Liver (tissue), 9 donors: Measurements from ENCODE around the gene RSPH6A. TPM values are rescaled to one million over a fixed set of nuclear protein-coding genes. Genes with fewer than 3 reads are reported as not detected.
"Not testable (repeated sequence)": the region's sequence is repeated elsewhere in the genome, so short reads cannot be mapped to it uniquely, and the experiment has no call there.

Source experiments
- DNase-seq: peaks from one replicate; pipeline ENCODE4 v3.0.0-alpha.2; 2017; ENCODE audit warnings: low spot score
- H3K27ac ChIP-seq, 2 donors: one replicate each; pipeline ENCODE4 v1.7.0; 2013; ENCODE audit warnings: inconsistent platforms in 2 of 2, low read length in 2 of 2, control low read depth in 1 of 2, low read depth in 1 of 2, mild to moderate bottlenecking in 1 of 2
- H3K27me3 ChIP-seq, 4 donors: one replicate each; pipeline versions ENCODE4 v1.6.1 to v1.7.0; 2013; ENCODE audit warnings: low read length in 3 of 4, inconsistent platforms in 1 of 4, mild to moderate bottlenecking in 1 of 4, moderate library complexity in 1 of 4; ENCODE audit not compliant: control insufficient read depth in 4 of 4, insufficient read depth in 4 of 4
- H3K36me3 ChIP-seq, 4 donors: one replicate each; pipeline versions ENCODE4 v1.6.1 to v1.7.0; 2013; ENCODE audit warnings: low read length in 3 of 4, mild to moderate bottlenecking in 3 of 4, low read depth in 1 of 4, moderate library complexity in 1 of 4; ENCODE audit not compliant: control insufficient read depth in 4 of 4, insufficient read depth in 3 of 4
- H3K4me1 ChIP-seq, 4 donors: one replicate each; pipeline versions ENCODE4 v1.6.1 to v1.7.0; 2013; ENCODE audit warnings: low read length in 3 of 4, mild to moderate bottlenecking in 3 of 4, moderate library complexity in 1 of 4; ENCODE audit not compliant: control insufficient read depth in 4 of 4, insufficient read depth in 4 of 4
- H3K4me3 ChIP-seq, 3 donors: one replicate each; pipeline versions ENCODE4 v1.6.1 to v1.7.0; 2013; ENCODE audit warnings: low read length in 3 of 3, control low read depth in 1 of 3, low read depth in 1 of 3, mild to moderate bottlenecking in 1 of 3
- H3K9ac ChIP-seq, 2 donors: one replicate each; pipeline ENCODE4 v1.7.0; 2013; ENCODE audit warnings: low read length in 2 of 2, mild to moderate bottlenecking in 2 of 2, moderate library complexity in 2 of 2, control low read depth in 1 of 2, low read depth in 1 of 2
- H3K9me3 ChIP-seq, 4 donors: one replicate each; pipeline versions ENCODE4 v1.6.1 to v1.7.0; 2013; ENCODE audit warnings: low read length in 3 of 4; ENCODE audit not compliant: control insufficient read depth in 4 of 4
- ATF3 ChIP-seq: IDR thresholded peaks from 2 replicates; pipeline ENCODE4 v1.6.1; 2016; ENCODE audit warnings: antibody characterized with exemption
- CTCF ChIP-seq: fragments of 150-350 bp; IDR thresholded peaks from 2 replicates; pipeline ENCODE4 v1.5.1; 2017; ENCODE audit warnings: improper control_type of control experiment, low read depth, low read length; ENCODE audit not compliant: missing input control
- EGR1 ChIP-seq, 2 donors: IDR thresholded peaks; 2 replicates each; pipeline ENCODE4 v1.6.1; 2016 to 2018; ENCODE audit warnings: antibody characterized with exemption in 2 of 2, low read depth in 2 of 2
- FOXA1 ChIP-seq: IDR thresholded peaks from 2 replicates; pipeline ENCODE4 v1.6.1; 2016; ENCODE audit warnings: antibody characterized with exemption
- FOXA2 ChIP-seq: IDR thresholded peaks from 2 replicates; pipeline ENCODE4 v1.6.1; 2016; ENCODE audit warnings: antibody characterized with exemption
- GABPA ChIP-seq, 2 donors: IDR thresholded peaks in 1 of 2; conservative IDR thresholded peaks in 1 of 2; 2 replicates each; pipeline ENCODE4 v1.6.1; 2016; ENCODE audit warnings: antibody characterized with exemption in 2 of 2, mild to moderate bottlenecking in 1 of 2, moderate library complexity in 1 of 2
- HNF4A ChIP-seq, 2 donors: conservative IDR thresholded peaks; 2 replicates each; pipeline ENCODE4 v1.6.1; 2016; ENCODE audit warnings: antibody characterized with exemption in 2 of 2, mild to moderate bottlenecking in 2 of 2
- HNF4G ChIP-seq: IDR thresholded peaks from 2 replicates; pipeline ENCODE4 v1.6.1; 2016; ENCODE audit warnings: antibody characterized with exemption
- NR2F2 ChIP-seq: IDR thresholded peaks from 2 replicates; pipeline ENCODE4 v1.6.1; 2016; ENCODE audit warnings: antibody characterized with exemption
- RAD21 ChIP-seq, 2 donors: IDR thresholded peaks; 2 replicates each; pipeline ENCODE4 v1.6.1; 2016; ENCODE audit warnings: antibody characterized with exemption in 2 of 2, mild to moderate bottlenecking in 2 of 2
- RXRA ChIP-seq, 2 donors: IDR thresholded peaks; 2 replicates each; pipeline ENCODE4 v1.6.1; 2017 to 2018; ENCODE audit warnings: antibody characterized with exemption in 2 of 2, mild to moderate bottlenecking in 1 of 2
- SP1 ChIP-seq: IDR thresholded peaks from 2 replicates; pipeline ENCODE4 v1.6.1; 2018; ENCODE audit warnings: antibody characterized with exemption, mild to moderate bottlenecking
- TAF1 ChIP-seq: conservative IDR thresholded peaks from 2 replicates; pipeline ENCODE4 v1.6.1; 2016; ENCODE audit warnings: antibody characterized with exemption, mild to moderate bottlenecking
- YY1 ChIP-seq: IDR thresholded peaks from 2 replicates; pipeline ENCODE4 v1.6.1; 2016; ENCODE audit warnings: antibody characterized with exemption, mild to moderate bottlenecking
- ZBTB33 ChIP-seq: IDR thresholded peaks from 2 replicates; pipeline ENCODE4 v1.6.1; 2016; ENCODE audit warnings: antibody characterized with exemption
- WGBS: extraction: QIAGEN DNeasy Blood & Tissue Kit; methylation state at CpG from one replicate; pipeline ENCODE4 v1.1.7; 2013; 5-methylcytosine and 5-hydroxymethylcytosine counted together
- polyA plus RNA-seq, 2 donors: library from polyadenylated mRNA; stranded (reverse) in 1 of 2; unstranded in 1 of 2; fragments of 200-250 nt in 1 of 2; fragments of >200 nt in 1 of 2; fragmentation: Nextera tagmentation in 1 of 2; extraction: Ambion mirVana in 1 of 2; gene quantifications; one replicate each; pipeline versions ENCODE4 v1.2.1 to v1.2.3, GENCODE V29; 2013 to 2015
- total RNA-seq, 2 donors: library from RNA; depleted of rRNA; stranded (reverse); fragments of >200 nt; gene quantifications; one replicate each; pipeline ENCODE4 v1.2.3, GENCODE V29; 2014
- TF ChIP-seq, protein P1 (sequence below): IDR thresholded peaks from 2 replicates; pipeline ENCODE4 v1.6.1; 2016; ENCODE audit warnings: antibody characterized with exemption, mild to moderate bottlenecking
- TF ChIP-seq, protein P2 (sequence below): IDR thresholded peaks from 2 replicates; pipeline ENCODE4 v1.6.1; 2016; ENCODE audit warnings: antibody characterized with exemption
- donor health status: healthy.
- donor health status: healthy.
- donor health status: healthy.
- donor health status: healthy.
- donor health status: healthy.

Gene RSPH6A
- total and polyA plus RNA-seq, 4 donors: 0.08 TPM; not detected in 3

GRCh38 chr19:45753548-45753947, 61.6 kb downstream of the RSPH6A start:
- Histone ChIP-seq H3K9ac (no peak overlapping the region), H3K27me3 (no peaks in the 10 kb centered on the region), H3K27ac (no peak overlapping the region), H3K9me3 (no peaks in the 10 kb centered on the region), H3K36me3 (no peaks in the 10 kb centered on the region), H3K4me3 (no peak overlapping the region), H3K4me1 (no peaks in the 10 kb centered on the region)
- 80% methylated on average over 6 of the region's 6 CpGs for WGBS
- no peak for DNase-seq
- TF ChIP-seq FOXA2 (no peak), RXRA (IDR thresholded peaks at IDR 0.05) (no peak), HNF4A (conservative IDR thresholded peaks at IDR 0.05) (no peak), FOXA1 (no peak), ZBTB33 (no peak)

GRCh38 chr19:45752639-45753038, 62.5 kb downstream of the RSPH6A start:
- no peak for TF ChIP-seq GABPA (IDR thresholded peaks at IDR 0.05 in 1 of 2, conservative IDR thresholded peaks at IDR 0.05 in 1 of 2)
- no peak for TF ChIP-seq EGR1 (IDR thresholded peaks at IDR 0.05; ENCODE audit: low read depth in 2 of 2)
- TF ChIP-seq, protein P1, sequence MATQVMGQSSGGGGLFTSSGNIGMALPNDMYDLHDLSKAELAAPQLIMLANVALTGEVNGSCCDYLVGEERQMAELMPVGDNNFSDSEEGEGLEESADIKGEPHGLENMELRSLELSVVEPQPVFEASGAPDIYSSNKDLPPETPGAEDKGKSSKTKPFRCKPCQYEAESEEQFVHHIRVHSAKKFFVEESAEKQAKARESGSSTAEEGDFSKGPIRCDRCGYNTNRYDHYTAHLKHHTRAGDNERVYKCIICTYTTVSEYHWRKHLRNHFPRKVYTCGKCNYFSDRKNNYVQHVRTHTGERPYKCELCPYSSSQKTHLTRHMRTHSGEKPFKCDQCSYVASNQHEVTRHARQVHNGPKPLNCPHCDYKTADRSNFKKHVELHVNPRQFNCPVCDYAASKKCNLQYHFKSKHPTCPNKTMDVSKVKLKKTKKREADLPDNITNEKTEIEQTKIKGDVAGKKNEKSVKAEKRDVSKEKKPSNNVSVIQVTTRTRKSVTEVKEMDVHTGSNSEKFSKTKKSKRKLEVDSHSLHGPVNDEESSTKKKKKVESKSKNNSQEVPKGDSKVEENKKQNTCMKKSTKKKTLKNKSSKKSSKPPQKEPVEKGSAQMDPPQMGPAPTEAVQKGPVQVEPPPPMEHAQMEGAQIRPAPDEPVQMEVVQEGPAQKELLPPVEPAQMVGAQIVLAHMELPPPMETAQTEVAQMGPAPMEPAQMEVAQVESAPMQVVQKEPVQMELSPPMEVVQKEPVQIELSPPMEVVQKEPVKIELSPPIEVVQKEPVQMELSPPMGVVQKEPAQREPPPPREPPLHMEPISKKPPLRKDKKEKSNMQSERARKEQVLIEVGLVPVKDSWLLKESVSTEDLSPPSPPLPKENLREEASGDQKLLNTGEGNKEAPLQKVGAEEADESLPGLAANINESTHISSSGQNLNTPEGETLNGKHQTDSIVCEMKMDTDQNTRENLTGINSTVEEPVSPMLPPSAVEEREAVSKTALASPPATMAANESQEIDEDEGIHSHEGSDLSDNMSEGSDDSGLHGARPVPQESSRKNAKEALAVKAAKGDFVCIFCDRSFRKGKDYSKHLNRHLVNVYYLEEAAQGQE: no peak
- TF ChIP-seq RXRA (IDR thresholded peaks at IDR 0.05): no peak
- TF ChIP-seq TAF1: no peak
- TF ChIP-seq HNF4A (conservative IDR thresholded peaks at IDR 0.05): no peak
- TF ChIP-seq FOXA2: no peak
- TF ChIP-seq NR2F2: no peak
- TF ChIP-seq SP1: no peak
- no peak for TF ChIP-seq ATF3
- TF ChIP-seq FOXA1: no peak
- no peak for TF ChIP-seq HNF4G
- no peak for TF ChIP-seq YY1
- TF ChIP-seq, protein P2, sequence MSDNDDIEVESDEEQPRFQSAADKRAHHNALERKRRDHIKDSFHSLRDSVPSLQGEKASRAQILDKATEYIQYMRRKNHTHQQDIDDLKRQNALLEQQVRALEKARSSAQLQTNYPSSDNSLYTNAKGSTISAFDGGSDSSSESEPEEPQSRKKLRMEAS: no peak
- TF ChIP-seq ZBTB33: no peak
- no peak for TF ChIP-seq CTCF
- TF ChIP-seq RAD21 (IDR thresholded peaks at IDR 0.05): no peak
- 94% methylated on average over 12 of the region's 12 CpGs for WGBS
- Histone ChIP-seq H3K27ac (no peak overlapping the region), H3K4me1 (no peaks in the 10 kb centered on the region), H3K9ac (no peak overlapping the region), H3K36me3 (no peaks in the 10 kb centered on the region), H3K4me3 (no peak overlapping the region), H3K9me3 (no peaks in the 10 kb centered on the region), H3K27me3 (no peaks in the 10 kb centered on the region)
- DNase-seq: no peak

- H3K4me1 ChIP-seq, DNase-seq, H3K27me3 ChIP-seq, H3K9me3 ChIP-seq, H3K9ac ChIP-seq, H3K27ac ChIP-seq, H3K4me3 ChIP-seq, H3K36me3 ChIP-seq: not testable (repeated sequence)
- WGBS: 94% methylated on average over 10 of the region's 10 CpGs
These were observed 63.6 kb downstream of the RSPH6A start for GRCh38 chr19:45751483-45751882.
